ENCODE data around the gene IL17RC.
"Not testable (repeated sequence)": the region's sequence is repeated elsewhere in the genome, so short reads cannot be mapped to it uniquely, and the experiment has no call there.

Gene IL17RC

GRCh38 chr3:9917820-9918219 lies 922 bp downstream of the IL17RC start:
- no peak for DNase-seq

- no peak for DNase-seq
Measured at GRCh38 chr3:9918261-9919038, 1.6 kb downstream of the IL17RC start.

GRCh38 chr3:9928158-9928557 lies 11.3 kb downstream of the IL17RC start:
- DNase-seq: no peak

GRCh38 chr3:9930804-9931418 lies 14.0 kb downstream of the IL17RC start:
- DNase-seq: no peak

GRCh38 chr3:9932535-9932842 lies 15.6 kb downstream of the IL17RC start:
- DNase-seq: no peak

GRCh38 chr3:9932843-9933560 lies 16.1 kb downstream of the IL17RC start:
- peak; percentile 76 to 89 for DNase-seq

GRCh38 chr3:9933561-9934234 lies 16.8 kb downstream of the IL17RC start, which contains the start of gene CRELD1:
Gene CRELD1 (plus strand): TSS chr3:9933834. CDS start chr3:9934439, 605 bp downstream.
- DNase-seq: peak; percentile 97

GRCh38 chr3:9934235-9934621 lies 17.3 kb downstream of the IL17RC start:
- DNase-seq: peak in 1 of 2 donors; percentile 9

- no peak for DNase-seq
Measured at GRCh38 chr3:9934993-9935392, 18.1 kb downstream of the IL17RC start.

- peak; percentile 42 to 47 for DNase-seq
Measured at GRCh38 chr3:9935966-9936510, 19.1 kb downstream of the IL17RC start.

GRCh38 chr3:9937486-9938238 lies 20.8 kb downstream of the IL17RC start:
- no peak for DNase-seq

- DNase-seq: no peak
Measured at GRCh38 chr3:9938966-9939365, 22.1 kb downstream of the IL17RC start.

GRCh38 chr3:9939906-9940305 lies 23.0 kb downstream of the IL17RC start:
- not testable (repeated sequence) for DNase-seq

- no peak for DNase-seq
Measured at GRCh38 chr3:9940746-9941145, 23.8 kb downstream of the IL17RC start.

GRCh38 chr3:9942164-9942563 lies 25.3 kb downstream of the IL17RC start:
- no peak for DNase-seq

GRCh38 chr3:9942934-9943690 lies 26.2 kb downstream of the IL17RC start:
- DNase-seq: no peak

- no peak for DNase-seq
Measured at GRCh38 chr3:9944271-9944670, 27.4 kb downstream of the IL17RC start.

- DNase-seq: no peak
Measured at GRCh38 chr3:9945358-9945757, 28.5 kb downstream of the IL17RC start.

GRCh38 chr3:9946112-9947024 lies 29.5 kb downstream of the IL17RC start:
- peak; percentile 90 to 91 for DNase-seq
